Cardiac muscle cell (in vitro differentiated cells and primary cell): ENCODE measurements around the gene ZMYM5. TPM values are rescaled to one million over a fixed set of nuclear protein-coding genes. Genes with fewer than 3 reads are reported as not detected.
A peak's percentile ranks its signal among the peaks of the same experiment; 100 is the strongest.
"Not testable (repeated sequence)": the region's sequence is repeated elsewhere in the genome, so short reads cannot be mapped to it uniquely, and the experiment has no call there.

Experiments
- DNase-seq, 2 donors: peaks; one replicate each; pipeline versions ENCODE4 v3.0.0 to v3.0.0-alpha.2; 2010 to 2017; ENCODE audit warnings: low read depth in 1 of 2, low spot score in 1 of 2
- H3K27ac ChIP-seq: fragments of 200-600 bp; sonication (generic); 2 replicates; pipeline ENCODE4 v1.5.1; 2016
- H3K27me3 ChIP-seq: fragments of 200-600 bp; sonication (generic); 2 replicates; pipeline ENCODE4 v1.6.0; 2016; ENCODE audit warnings: control low read depth
- H3K36me3 ChIP-seq: fragments of 200-600 bp; sonication (generic); 2 replicates; pipeline ENCODE4 v1.5.1; 2016; ENCODE audit warnings: control low read depth
- H3K4me1 ChIP-seq: fragments of 200-600 bp; sonication (generic); 2 replicates; pipeline ENCODE4 v1.8.1; 2017; ENCODE audit warnings: low read depth, mild to moderate bottlenecking, mixed run types
- H3K4me3 ChIP-seq: fragments of 200-600 bp; sonication (generic); 2 replicates; pipeline ENCODE4 v1.5.1; 2016; ENCODE audit warnings: mild to moderate bottlenecking
- H3K9me3 ChIP-seq: fragments of 200-600 bp; sonication (generic); 2 replicates; pipeline ENCODE4 v1.5.1; 2017; ENCODE audit warnings: low read depth, mild to moderate bottlenecking, control low read depth
- CTCF ChIP-seq: IDR thresholded peaks from 2 replicates; pipeline ENCODE4 v1.5.1; 2012; ENCODE audit warnings: low read depth, mild to moderate bottlenecking, low read length
- polyA plus RNA-seq: library from polyadenylated mRNA; unstranded; fragments of >200 nt; fragmentation: Nextera tagmentation; extraction: Ambion mirVana; gene quantifications from 2 replicates; pipeline ENCODE4 v1.2.1, GENCODE V29; 2016
- total RNA-seq: library from RNA; depleted of rRNA; stranded (reverse); fragments of >200 nt; gene quantifications from 2 replicates; pipeline ENCODE4 v1.2.3, GENCODE V29; 2016

ZMYM5 gene
- total and polyA plus RNA-seq, 2 experiments from 2014 or later: 6.6 to 15.5 TPM

GRCh38 chr13:19795956-19796355 is 67.5 kb downstream of the ZMYM5 start:
- Histone ChIP-seq H3K27me3 (no peaks in the 10 kb centered on the region), H3K4me3 (no peak overlapping the region), H3K27ac (no peak overlapping the region), H3K9me3 (no peaks in the 10 kb centered on the region), H3K4me1 (no peaks in the 10 kb centered on the region), H3K36me3 (no peaks in the 10 kb centered on the region)
- TF ChIP-seq CTCF: no peak
- DNase-seq: no peak

GRCh38 chr13:19794631-19795030 is 68.8 kb downstream of the ZMYM5 start:
- no peak overlapping the region for H3K27ac ChIP-seq
- no peaks in the 10 kb centered on the region for H3K4me1 ChIP-seq
- no peaks in the 10 kb centered on the region for H3K27me3 ChIP-seq
- no peaks in the 10 kb centered on the region for H3K36me3 ChIP-seq
- no peak overlapping the region for H3K4me3 ChIP-seq
- TF ChIP-seq CTCF: no peak
- no peaks in the 10 kb centered on the region for H3K9me3 ChIP-seq
- DNase-seq: no peak

- no peaks in the 10 kb centered on the region for H3K36me3 ChIP-seq
- no peak overlapping the region for H3K27ac ChIP-seq
- H3K4me1 ChIP-seq: peaks cover 6% of the 10 kb centered on the region
- H3K4me3 ChIP-seq: no peak overlapping the region
- no peaks in the 10 kb centered on the region for H3K27me3 ChIP-seq
- H3K9me3 ChIP-seq: no peaks in the 10 kb centered on the region
- DNase-seq: no peak
- no peak for TF ChIP-seq CTCF
Measured at GRCh38 chr13:19791953-19792537, 71.4 kb downstream of the ZMYM5 start.

GRCh38 chr13:19782727-19783682 is 80.4 kb downstream of the ZMYM5 start, which contains the start of gene PSPC1:
TSS of gene PSPC1 (minus strand) at chr13:19782945. CDS start at chr13:19782757, 188 bp downstream.
- H3K36me3 ChIP-seq, H3K27me3 ChIP-seq, H3K4me1 ChIP-seq, H3K9me3 ChIP-seq: not testable (repeated sequence)
- DNase-seq: peak; percentile 96
- peak within 1 kb of the TSS; percentile 96 for H3K27ac ChIP-seq
- peak within 1 kb of the TSS; percentile 91 for H3K4me3 ChIP-seq

- Histone ChIP-seq H3K9me3 (no peaks in the 10 kb centered on the region), H3K27me3 (no peaks in the 10 kb centered on the region), H3K36me3 (no peaks in the 10 kb centered on the region), H3K27ac (peak overlapping the region; percentile 96), H3K4me3 (peak overlapping the region; percentile 91), H3K4me1 (no peaks in the 10 kb centered on the region)
- peak; percentile 62 for DNase-seq
- no peak for TF ChIP-seq CTCF
Measured at GRCh38 chr13:19782049-19782726, 81.3 kb downstream of the ZMYM5 start.
